ENCODE data around the gene FBXO11.
"Not testable (repeated sequence)": the region's sequence is repeated elsewhere in the genome, so short reads cannot be mapped to it uniquely, and the experiment has no call there.

The FBXO11 gene

DNA sequence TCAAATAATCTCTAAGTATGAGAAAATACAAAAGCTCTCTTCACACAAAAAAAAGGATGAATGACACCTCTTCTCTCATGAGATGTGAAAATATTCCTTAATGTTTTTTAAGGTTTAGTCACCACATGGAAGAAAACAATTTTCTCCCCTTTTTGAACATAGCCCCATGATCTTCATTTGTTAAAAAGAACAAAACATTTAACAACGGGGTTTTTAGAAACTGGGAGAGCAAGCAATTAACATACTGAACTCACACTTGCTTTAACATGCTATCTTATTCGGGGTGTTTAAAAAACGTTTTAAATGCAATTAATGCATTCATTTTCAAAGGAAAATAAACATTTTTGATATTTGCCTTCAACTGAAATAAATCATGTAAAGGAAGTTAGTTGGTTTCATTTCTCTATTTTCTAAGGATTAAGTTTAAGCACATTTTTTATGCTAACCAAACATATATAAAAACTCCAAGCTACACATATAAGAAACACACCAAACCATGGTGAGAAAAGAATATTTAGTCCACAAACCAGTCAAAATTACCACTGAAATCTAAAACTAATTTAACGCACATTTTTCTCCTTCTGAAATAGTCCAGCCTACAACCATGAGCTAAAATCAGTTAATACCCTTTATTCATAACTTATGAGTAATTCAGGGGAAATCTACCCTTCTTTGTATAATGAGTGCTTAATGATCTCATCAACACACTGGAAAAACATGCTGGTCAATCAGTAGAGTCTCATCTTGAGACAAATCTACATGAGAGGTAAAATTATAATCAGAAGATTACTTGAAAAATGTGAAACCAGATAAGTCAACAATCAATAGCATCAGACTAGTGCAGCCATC lies 8.2 kb downstream of the FBXO11 start:
- DNase-seq = no peak

DNA sequence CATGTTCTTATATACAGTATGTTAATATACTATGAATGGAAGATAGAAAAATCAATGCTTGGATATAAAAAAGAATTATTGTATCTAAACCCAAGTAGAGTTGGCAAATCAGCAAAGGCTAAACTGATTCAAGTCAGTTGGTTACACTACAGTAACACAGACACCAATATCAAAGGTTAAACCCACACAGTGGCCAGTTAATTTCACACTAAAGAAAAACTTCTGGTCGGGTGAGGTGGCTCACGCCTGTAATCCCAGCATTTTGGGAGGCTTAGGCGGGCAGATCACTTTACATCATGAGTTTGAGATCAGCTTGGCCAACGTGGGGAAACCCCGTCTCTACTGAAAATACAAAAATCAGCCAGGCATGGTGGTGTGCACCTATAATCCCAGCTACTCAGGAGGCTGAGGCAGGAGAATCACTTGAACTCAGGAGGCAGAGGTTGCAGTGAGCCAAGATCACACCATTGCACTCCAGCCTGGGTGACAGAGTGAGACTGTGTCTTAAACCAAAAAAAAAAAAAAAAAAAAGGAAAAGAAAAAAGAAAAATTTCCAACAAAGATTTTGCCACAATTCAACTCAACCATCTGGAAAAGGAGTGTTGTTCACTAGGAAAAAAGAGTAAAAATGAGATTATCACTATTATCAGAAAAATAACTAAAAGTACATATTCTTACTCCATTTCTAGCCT lies 9.0 kb downstream of the FBXO11 start:
- not testable (repeated sequence) for DNase-seq

DNA sequence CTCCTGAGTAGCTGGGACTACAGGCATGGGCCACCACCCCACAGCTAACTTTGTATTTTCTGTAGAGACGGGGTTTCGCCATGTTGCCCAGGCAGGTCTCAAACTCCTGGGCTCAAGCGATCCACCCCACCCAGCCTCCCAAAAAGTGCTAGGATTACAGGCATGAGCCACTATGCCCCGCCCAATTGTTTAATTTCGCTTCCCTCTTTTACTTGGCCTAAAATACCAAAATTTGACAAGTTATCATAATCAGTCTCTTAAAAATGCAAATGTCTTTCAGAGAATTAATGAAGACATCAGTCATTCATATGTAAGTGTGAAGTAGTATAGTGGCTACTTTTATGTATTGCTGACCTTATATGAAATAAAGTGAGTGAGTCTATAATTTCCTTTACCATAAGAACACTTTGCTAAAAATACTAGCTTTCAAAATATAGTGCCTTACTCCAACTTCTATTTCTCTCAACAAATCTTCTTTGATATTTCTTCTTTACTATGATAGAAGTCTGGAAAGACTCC lies 9.8 kb downstream of the FBXO11 start:
- no peak for DNase-seq

DNA sequence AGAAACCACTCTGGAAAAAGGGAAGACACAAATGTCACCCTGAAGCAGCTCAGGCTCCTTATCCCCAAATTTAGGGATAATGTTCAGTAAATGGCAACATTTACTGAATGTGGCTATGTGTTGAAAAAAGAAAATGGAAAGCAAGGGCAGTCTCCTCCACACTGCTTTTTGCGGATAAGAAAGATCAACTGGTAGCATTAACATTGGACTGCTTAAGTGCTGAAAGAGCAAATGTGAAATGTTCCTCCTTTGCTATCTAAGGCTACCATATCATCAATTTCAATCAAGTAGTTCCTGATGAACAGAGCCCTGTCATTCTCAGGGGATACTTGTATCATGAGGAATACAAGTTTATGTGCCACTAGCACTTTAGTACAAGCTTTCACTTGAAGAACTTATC lies 12.5 kb downstream of the FBXO11 start:
- no peak for DNase-seq

DNA sequence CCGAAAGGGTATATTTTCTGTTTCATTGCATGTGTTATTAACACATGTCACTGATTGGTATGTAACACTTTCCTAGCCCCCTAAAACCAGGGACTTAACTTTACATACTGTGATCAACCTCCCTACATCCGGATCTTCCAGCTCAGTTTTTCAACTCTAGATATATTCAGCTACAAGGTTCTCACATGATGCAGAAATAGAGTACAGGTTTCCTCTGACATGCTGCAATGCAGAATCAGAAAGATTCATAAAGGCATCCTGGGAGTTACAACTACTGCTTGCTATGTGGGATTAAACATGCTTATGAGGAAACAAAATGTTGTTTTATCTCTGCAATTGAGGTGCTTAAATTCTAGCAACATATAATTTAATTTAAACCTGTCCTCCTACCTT lies 14.0 kb downstream of the FBXO11 start:
- DNase-seq = no peak

DNA sequence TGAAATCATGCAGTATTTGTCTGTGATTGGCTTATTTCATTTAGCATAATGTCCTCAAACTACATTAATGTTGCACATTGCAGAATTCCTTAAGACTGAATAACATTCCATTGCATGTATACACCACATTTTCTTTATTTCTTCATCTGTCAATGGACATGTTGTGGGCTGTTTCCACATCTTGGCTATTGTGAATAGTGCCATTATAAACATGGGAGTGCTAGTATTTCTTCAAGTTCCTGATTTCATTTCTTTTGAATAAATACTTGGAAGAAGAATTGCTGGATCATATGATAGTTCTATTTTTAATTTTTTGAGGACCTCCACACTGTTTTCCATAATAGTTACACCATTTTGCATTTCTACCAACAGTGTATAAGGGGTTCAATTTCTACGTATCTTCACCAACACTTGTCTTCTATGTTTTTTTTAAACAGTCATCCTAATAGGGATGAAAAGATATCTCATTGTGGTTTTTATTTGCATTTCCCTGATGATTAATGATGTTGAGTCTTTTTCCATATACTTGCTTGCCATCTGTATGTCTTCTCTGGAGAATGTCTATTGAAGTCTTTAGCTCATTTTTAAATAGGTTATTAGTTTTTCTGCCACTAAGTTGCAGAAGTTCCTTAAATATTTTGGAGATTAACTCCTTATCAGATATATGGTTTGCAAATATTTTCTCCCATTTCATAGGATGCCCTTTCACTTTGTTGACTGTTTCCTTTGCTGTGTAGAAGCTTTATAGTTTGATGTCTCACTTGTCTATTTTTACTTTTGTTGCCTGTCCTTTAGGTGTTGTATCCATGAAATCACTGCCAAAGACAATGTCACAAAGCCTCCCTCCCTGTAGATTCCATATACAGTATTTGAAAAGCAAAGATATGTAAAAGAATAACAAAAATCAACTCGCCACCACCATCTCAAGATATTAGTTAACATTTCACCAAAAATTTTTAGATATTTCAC lies 14.6 kb downstream of the FBXO11 start:
- no peak for DNase-seq

DNA sequence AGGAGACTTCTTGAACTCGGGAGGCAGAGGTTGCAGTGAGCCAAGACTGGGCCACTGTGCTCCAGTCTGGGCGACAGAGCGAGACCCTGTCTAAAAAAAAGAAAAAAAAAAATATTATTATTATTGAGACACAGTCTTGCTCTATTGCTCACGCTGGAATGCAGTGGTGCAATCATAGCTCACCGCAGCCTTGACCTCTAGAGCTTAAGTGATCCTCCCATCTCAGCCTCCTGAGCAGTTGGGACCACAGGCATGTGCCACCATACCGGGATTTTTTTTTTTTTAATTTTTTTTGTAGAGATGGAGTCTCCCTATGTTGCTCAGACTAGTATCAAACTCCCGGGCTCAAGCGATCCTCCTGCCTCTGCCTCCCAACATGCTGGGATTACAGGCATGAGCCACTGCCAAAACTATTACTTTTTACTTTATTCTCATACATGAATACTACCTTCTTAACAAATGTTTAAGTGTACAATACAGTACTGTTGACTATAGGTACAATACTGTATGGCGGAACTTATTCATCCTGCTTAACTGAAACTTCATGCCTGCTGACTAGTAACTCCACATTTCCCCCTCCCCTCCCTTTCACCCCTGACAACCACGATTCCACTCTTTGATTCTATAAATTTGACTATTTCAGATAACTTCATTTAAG lies 15.5 kb downstream of the FBXO11 start:
- DNase-seq = no peak

DNA sequence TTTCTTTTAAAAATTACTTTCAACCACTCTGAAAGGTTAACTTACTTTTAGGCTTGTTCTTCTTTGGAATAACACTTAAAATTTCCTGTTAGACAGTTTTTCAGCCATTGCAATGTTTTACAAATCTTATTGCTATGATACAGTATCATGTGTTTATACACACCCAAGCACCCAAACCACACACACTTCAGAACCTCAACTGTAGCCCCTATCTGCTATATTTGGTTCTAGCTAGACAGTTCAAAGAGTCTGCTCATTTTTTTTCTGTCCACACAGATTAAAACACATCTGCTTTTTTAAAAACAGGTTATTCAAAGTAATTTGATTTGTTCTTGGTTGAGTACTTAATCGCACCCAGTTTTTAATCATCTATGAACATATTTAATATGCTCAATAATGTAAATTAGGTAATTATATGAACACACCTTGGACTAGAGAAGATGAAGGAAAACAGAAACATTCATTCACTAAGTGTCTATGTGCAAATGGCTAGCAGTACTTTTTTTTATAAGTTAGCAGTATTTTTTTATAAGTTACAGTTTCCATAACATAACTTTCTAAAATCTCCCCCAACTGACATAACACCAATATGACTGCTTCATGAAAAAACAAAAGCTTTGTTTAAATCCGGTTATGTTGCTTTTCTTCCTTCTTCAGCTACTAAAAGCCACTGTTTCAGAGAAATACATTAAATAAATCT lies 17.6 kb downstream of the FBXO11 start:
- no peak for DNase-seq

DNA sequence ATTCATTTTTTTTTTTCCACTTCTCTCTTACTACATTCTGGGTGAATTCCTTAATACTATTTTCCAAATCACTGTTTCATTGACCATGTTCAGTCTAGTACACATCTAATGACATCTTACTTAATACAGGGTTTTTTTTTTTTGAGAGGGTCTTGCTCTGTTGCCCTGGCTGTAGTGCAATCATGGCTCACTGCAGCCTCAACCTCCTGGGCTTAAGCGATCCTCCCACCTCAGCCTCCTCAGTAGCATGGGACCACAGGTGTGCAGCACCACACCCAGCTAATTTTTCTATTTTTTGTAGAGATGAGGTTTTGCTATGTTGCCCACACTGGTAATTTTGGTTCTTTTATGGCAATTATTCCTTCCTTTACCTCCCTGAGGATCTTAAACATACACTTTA lies 29.4 kb downstream of the FBXO11 start:
- no peak for DNase-seq

DNA sequence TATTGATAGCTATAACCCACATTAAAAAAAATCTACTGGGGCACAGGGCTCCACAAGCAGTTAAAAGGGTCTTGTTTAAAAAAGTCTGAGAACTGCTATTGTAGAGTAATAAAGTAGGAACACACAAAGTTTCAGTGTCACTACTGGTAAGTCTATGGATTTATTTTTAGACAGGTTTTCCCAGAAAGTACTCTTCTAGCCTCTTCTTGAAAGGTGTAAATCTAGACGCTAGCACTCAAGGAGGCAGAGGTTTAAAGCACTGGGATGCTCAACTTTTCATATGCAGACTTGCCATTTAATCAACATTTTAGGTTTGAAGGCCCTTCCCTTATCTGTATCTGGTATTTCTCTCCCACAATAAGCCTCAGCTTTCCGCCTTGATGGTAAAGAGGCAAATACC lies 33.4 kb downstream of the FBXO11 start:
- DNase-seq = no peak

DNA sequence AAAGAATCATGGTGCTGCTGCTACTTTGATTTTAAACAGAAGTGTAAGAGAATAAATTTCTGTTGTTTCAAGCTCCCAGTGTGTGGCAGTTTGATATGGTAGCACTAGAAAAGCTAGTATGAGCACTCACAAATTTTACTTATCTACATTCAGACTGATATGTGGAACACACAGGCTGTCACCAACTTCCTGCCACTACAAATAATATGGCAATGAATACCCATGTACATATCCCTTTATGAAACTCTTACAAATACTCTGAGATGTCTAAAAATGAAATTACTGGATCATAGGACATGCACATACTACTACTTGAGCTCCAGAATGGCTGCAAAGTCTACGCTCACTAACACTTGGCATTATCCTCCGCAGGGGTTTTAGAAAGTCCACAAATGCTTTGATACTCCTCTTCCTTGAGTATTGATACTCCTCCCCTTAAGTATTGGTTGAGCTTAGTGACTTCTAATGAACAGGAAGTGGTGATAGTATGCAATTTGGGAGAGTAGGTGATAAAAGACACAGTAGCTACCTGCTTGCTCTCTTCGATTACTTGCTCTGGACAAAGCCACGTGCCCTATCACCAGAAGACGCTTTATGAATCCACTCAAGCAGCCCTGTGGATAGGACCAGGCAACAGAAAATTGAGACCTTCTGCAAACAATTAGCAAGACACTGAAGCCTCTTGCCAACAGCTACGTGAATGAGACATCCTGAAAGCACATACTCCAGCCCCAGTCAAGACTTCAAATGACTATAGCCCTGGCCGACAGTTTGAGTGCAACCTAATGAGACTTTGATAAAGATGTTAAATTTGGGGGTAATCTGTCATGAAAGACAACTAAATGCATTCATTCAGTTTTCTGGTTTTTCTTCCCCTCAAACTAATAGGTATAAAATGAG lies 35.4 kb downstream of the FBXO11 start:
- no peak for DNase-seq

DNA sequence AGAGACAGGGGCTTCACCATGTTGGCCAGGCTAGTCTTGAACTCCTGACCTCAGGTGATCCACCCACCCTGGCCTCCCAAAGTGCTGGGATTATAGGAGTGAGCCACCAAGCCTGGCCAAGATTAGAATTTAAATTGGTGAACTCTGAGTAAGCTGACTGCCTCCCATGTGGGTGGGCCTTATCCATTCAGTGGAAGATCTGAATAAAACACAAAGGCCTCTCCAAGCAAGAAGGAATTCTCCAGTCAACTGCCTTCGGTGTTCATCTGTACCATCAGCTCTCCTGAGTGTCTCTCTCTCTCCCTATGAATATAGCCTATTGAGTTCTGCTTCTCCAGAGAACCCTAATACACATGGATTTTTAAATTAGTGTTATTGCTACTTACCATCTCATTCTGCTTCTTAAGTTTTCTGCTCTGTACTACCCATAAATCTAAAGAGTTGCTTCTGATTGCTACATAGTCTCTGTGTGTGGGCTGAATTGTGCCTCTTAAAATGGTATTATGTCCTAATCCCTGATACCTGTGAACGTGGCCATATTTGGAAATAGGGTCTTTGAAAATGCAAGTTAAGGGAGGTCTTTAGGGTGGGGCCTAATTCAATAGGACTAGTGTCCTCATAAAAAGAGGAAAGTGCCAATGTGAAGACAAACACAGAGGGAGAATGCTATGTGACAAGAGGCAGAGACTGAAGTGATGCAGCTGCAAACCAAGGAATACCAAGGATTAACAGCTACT lies 36.3 kb downstream of the FBXO11 start:
- no peak for DNase-seq

DNA sequence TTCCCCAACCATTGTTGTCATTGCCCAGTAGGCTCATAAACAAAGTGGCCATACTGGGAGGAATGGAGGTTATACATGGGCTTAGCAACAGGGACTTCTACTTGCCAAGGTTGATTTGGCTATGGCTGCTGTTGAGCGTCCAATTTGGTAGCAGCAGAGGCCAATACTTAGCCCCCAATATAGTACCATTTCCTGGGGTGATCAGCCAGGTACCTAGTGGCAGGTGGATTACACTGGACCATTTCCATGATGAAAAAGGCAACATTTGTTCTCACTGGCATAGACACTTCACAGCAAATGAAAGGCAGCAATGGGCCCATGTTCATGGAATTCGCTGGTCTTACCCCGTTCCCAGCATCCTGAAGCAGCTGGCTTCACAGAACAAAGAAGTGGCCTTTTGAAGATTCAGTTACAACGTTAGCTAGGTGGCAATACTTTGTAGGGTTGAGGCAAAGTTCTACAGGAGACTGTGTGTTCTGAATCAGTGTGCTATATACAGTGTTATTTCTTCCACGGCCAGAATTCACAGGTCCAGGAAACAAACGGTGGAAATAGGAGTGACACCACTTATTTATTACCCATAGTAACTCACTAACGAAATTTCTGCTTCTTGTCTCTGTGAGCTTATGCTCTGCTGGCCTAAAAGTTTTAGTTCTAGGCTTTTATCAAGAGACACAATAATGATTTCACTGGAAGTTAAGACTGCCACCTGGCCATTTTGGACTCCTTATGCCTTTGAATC lies 37.5 kb downstream of the FBXO11 start:
- no peak for DNase-seq

DNA sequence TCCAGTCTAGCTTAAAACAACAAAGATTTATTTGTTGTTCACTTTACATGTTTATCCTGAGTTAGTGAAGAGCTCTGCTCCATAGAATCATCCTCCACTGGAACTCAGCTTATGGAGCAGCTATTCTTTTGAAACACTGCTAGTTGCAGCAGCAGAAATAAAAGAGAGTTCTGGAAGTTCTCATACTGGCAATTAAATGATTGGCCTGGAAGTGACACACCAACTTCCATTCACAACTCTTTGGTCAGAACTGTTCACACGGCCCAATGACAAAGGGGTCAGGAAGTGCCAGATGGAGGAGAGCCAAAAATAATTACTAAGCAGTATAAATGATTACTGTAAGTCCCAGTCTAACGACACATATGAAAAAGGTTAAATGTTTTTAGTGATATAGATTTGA lies 39.1 kb downstream of the FBXO11 start:
- no peak for DNase-seq

DNA sequence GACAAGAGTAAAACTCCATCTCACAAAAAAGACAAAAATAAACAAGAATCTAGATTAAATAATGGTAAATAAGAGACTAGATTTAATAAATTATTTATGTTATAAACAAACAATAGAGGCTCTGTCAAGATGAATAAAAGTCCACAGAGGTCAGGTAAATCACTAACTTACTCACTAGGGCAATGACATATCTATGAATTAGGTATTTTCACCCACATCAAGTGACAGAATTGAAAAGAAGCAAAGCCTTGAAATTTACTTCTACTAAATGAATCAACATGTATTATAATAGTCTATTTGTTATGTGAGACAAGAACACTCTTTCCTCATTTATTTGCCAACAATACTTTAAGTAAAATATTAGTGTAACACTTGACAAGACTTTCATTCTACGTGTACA lies 41.7 kb downstream of the FBXO11 start:
- DNase-seq = no peak

DNA sequence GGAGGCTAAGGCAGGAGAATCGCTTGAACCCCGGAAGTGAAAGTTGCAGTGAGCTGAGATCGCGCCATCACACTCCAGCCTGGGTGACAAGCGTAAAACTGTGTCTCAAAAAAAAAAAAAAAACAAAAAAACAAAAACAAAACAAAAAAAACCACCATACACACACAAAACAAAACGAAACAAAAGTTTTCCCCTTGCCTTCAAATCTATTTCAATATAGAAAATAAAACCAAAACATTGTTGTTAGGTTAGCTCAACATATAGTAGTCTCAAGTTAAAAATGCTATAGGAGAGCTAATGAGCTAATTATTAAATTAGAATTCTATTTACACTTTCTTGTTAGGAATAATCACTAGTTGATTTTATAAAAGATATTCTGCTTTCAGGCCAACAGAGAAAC lies 43.3 kb downstream of the FBXO11 start:
- DNase-seq = no peak

DNA sequence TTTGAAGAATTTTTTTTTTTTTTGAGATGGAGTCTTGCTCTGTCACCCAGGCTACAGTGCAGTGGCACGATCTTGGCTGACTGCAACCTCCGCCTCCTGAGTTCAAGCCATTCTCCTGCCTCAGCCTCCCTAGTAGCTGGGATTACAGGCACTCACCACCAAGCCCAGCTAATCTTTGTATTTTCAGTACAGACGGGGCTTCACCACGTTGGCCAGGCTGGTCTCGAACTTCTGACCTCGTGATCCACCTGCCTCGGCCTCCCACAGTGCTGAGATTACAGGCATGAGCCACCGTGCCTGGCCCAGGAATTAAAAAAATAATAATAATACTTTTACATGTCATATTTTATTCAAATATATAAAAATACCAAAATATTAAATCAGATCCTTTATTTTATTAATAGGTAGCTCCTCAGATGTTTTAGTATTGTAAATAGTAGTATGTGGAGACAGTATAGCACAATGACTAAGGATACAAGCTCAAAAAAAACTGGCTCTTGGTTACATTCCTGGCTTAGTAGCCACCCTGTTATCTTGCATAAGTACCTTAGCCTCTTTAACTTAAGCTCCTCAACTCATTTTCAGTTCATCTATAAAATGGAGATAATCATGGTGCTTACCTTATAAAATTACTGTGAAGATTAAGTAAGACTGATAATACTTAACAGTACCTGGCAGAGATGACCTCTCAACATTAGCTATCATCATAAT lies 53.1 kb downstream of the FBXO11 start:
- DNase-seq = not testable (repeated sequence)

DNA sequence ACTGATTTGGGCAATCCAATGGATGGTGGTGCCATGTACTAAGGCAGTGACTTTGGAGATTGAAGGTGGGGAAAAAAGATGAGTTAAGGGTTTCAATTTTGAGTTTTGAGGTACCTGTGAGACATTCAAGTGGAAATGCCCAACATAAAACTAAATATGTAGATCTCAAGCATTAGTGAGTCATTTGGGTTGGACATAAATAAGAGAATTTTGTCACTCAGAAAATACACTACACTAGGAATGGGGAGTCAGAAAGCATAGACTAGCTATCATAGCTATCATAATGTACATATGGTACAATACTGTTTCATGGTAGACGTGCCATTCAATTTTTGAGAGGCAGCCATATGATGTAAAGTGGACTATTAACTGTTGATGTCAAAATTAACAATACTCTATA lies 56.1 kb downstream of the FBXO11 start:
- no peak for DNase-seq

DNA sequence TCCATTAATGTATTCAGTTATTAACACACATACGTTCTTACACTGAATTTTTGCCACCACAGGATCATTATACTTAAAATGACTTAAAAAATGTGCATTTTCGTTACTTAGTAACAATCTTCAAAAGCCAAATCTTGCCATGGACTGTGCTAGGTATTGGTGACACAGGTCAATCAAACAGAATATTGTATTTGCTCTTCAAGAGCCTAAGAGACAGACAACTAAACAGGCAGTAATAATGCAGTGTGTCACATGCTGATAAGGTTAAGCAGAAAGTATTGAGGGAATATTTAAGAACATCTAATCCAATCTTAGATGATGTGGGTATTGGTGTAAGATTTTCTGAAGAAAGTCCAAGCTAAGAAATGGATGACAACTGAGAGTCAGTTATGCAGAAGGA lies 56.9 kb downstream of the FBXO11 start:
- DNase-seq = no peak
